Breast epithelium (tissue), 3 donors: ENCODE measurements around the gene AKR1E2.

ENCODE experiments used
- CTCF ChIP-seq, 3 donors: fragments of 450-650 bp; IDR thresholded peaks; one replicate each; pipeline ENCODE4 v1.5.1; 2016 to 2017; ENCODE audit warnings: antibody characterized with exemption in 3 of 3, mild to moderate bottlenecking in 3 of 3, moderate library complexity in 3 of 3
- POLR2AphosphoS5 ChIP-seq, 3 donors: sonication (generic); formaldehyde crosslinking; IDR thresholded peaks; one replicate each; pipeline ENCODE4 v1.6.1; 2017; ENCODE audit warnings: antibody characterized with exemption in 3 of 3

- TF ChIP-seq CTCF (IDR thresholded peaks at IDR 0.05): no peak
- TF ChIP-seq POLR2AphosphoS5 (IDR thresholded peaks at IDR 0.05): no peak
Observed at GRCh38 chr10:4833286-4833685, 7.3 kb downstream of the AKR1E2 start.
